Measurements from ENCODE around the gene CAMK4. TPM values are rescaled to one million over a fixed set of nuclear protein-coding genes. Genes with fewer than 3 reads are reported as not detected.
"Not testable (repeated sequence)": the region's sequence is repeated elsewhere in the genome, so short reads cannot be mapped to it uniquely, and the experiment has no call there.

CAMK4 gene
- total RNA-seq, 1 donor from 2014 or later, result 11.2 TPM

DNA sequence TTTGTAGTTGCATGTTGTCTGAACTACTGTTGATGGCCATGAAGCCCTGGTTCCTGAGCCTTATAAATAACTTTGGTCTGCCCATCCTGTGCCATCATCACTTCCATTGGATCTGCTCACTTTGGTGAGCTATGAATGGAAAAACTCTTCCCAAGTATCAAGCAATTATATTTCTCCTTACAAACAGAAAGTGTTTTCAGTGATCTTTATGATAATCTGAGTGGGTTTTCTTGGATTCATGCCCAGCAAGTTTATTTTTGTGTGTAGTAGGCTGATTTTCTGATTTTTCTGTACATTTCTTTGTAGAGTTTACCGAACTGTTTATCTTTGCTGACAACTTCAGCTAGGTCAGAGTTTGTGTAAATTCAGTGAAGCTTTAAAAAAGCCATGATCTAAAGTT is 31.0 kb downstream of the CAMK4 start:
- TF ChIP-seq, protein P1, sequence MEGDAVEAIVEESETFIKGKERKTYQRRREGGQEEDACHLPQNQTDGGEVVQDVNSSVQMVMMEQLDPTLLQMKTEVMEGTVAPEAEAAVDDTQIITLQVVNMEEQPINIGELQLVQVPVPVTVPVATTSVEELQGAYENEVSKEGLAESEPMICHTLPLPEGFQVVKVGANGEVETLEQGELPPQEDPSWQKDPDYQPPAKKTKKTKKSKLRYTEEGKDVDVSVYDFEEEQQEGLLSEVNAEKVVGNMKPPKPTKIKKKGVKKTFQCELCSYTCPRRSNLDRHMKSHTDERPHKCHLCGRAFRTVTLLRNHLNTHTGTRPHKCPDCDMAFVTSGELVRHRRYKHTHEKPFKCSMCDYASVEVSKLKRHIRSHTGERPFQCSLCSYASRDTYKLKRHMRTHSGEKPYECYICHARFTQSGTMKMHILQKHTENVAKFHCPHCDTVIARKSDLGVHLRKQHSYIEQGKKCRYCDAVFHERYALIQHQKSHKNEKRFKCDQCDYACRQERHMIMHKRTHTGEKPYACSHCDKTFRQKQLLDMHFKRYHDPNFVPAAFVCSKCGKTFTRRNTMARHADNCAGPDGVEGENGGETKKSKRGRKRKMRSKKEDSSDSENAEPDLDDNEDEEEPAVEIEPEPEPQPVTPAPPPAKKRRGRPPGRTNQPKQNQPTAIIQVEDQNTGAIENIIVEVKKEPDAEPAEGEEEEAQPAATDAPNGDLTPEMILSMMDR (conservative IDR thresholded peaks at IDR 0.05), result no peak
- DNase-seq (ENCODE audit: extremely low spot score, unreplicated experiment), result no peak
- Mint-ChIP-seq H3K27me3 (no peaks in the 10 kb centered on the region), H3K36me3 (no peaks in the 10 kb centered on the region), H3K27ac (no peak overlapping the region), H3K4me3 (no peak overlapping the region), H3K9me3 (no peaks in the 10 kb centered on the region), H3K4me1 (ENCODE audit: unreplicated experiment) (peaks cover 6% of the 10 kb centered on the region)

- H3K4me3 Mint-ChIP-seq, result no peak overlapping the region
- H3K36me3 Mint-ChIP-seq, result no peaks in the 10 kb centered on the region
- no peak for DNase-seq (ENCODE audit: extremely low spot score, unreplicated experiment)
- no peaks in the 10 kb centered on the region for H3K9me3 Mint-ChIP-seq
- H3K27me3 Mint-ChIP-seq, result no peaks in the 10 kb centered on the region
- H3K27ac Mint-ChIP-seq, result no peak overlapping the region
- TF ChIP-seq, protein P1 (conservative IDR thresholded peaks at IDR 0.05), result no peak
- H3K4me1 Mint-ChIP-seq (ENCODE audit: unreplicated experiment), result peaks cover 6% of the 10 kb centered on the region
Measured at GRCh38 chr5:111256128-111256527, 31.9 kb downstream of the CAMK4 start.

- H3K27me3 Mint-ChIP-seq; H3K9me3 Mint-ChIP-seq; H3K27ac Mint-ChIP-seq; DNase-seq (ENCODE audit: extremely low spot score, unreplicated experiment); H3K36me3 Mint-ChIP-seq; H3K4me1 Mint-ChIP-seq (ENCODE audit: unreplicated experiment); H3K4me3 Mint-ChIP-seq: not testable (repeated sequence)
Measured at GRCh38 chr5:111257610-111258009, 33.4 kb downstream of the CAMK4 start.

GRCh38 chr5:111259636-111260035 is 35.5 kb downstream of the CAMK4 start:
- no peaks in the 10 kb centered on the region for H3K27me3 Mint-ChIP-seq
- TF ChIP-seq, protein P1 (conservative IDR thresholded peaks at IDR 0.05), result no peak
- no peak overlapping the region for H3K27ac Mint-ChIP-seq
- H3K36me3 Mint-ChIP-seq, result no peaks in the 10 kb centered on the region
- H3K4me3 Mint-ChIP-seq, result no peak overlapping the region
- peaks cover 6% of the 10 kb centered on the region for H3K4me1 Mint-ChIP-seq (ENCODE audit: unreplicated experiment)
- DNase-seq (ENCODE audit: extremely low spot score, unreplicated experiment), result no peak
- H3K9me3 Mint-ChIP-seq, result no peaks in the 10 kb centered on the region

GRCh38 chr5:111261610-111262009 is 37.4 kb downstream of the CAMK4 start:
- H3K9me3 Mint-ChIP-seq, result no peaks in the 10 kb centered on the region
- H3K36me3 Mint-ChIP-seq, result no peaks in the 10 kb centered on the region
- no peak for DNase-seq (ENCODE audit: extremely low spot score, unreplicated experiment)
- no peak overlapping the region for H3K4me3 Mint-ChIP-seq
- H3K4me1 Mint-ChIP-seq (ENCODE audit: unreplicated experiment), result no peaks in the 10 kb centered on the region
- H3K27ac Mint-ChIP-seq, result no peak overlapping the region
- H3K27me3 Mint-ChIP-seq, result no peaks in the 10 kb centered on the region
- TF ChIP-seq, protein P1 (conservative IDR thresholded peaks at IDR 0.05), result no peak

GRCh38 chr5:111262153-111262552 is 38.0 kb downstream of the CAMK4 start:
- DNase-seq (ENCODE audit: extremely low spot score, unreplicated experiment), result no peak
- Mint-ChIP-seq H3K36me3 (no peaks in the 10 kb centered on the region), H3K27me3 (no peaks in the 10 kb centered on the region), H3K4me3 (no peak overlapping the region), H3K9me3 (no peaks in the 10 kb centered on the region), H3K4me1 (ENCODE audit: unreplicated experiment) (no peaks in the 10 kb centered on the region), H3K27ac (no peak overlapping the region)
- TF ChIP-seq, protein P1 (conservative IDR thresholded peaks at IDR 0.05), result no peak

Measured in type B pancreatic cell (in vitro differentiated cells).